NCI-H82 treated with DMSO at 0.1 percent for 48 hours (cell line): ENCODE measurements around the gene ADAMTS8.

Experiments used
- DNase-seq: peaks from one replicate; lab custom pipeline; 2025; ENCODE audit not compliant: unreplicated experiment; lab: John Stamatoyannopoulos, UW

ADAMTS8 gene

GRCh38 chr11:130400781-130401483, 27.5 kb downstream of the ADAMTS8 start:
- DNase-seq: no peak

- no peak for DNase-seq
These were observed 29.2 kb downstream of the ADAMTS8 start for GRCh38 chr11:130399196-130399595.

DNA sequence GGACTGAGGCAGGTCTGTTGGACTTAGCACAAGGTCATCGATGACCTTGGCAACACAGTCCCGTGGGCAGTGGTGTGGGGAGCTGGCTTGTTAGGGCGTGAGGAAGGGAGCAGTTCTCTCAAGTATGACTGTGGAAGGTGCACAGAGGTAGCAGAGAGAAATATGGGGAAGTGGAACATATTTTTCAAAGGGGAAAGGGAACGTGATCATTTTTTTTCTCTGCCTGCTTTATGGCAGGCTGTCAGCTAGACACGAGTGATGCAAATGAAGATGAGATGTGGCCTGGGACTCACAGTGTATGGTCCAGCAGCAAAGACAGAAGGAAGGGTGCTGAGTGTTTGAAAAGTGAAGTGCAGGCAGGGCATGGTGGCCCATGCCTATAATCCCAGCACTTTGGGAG, 30.6 kb downstream of the ADAMTS8 start:
- no peak for DNase-seq

DNA sequence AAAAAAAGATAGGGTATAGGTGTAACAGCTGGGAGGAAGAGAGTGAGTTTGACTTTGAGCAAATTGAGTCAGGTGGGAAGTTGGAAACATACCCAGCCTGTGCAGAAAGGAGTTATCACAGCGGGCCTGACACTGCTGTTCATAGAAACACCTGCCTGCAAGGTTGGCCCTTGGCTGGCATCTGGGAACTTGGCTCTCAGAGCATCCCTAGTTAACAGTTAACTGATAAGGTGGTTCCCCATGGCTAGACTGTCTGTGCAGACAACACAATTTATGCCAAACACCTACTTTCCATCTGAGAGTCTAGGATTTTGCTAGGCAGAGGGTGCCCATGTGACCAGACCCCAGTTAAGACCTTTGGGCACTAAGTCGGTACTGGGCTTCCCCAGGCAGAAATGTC, 31.4 kb downstream of the ADAMTS8 start:
- no peak for DNase-seq

- no peak for DNase-seq
These were observed 33.8 kb downstream of the ADAMTS8 start for GRCh38 chr11:130394615-130395014.

DNA sequence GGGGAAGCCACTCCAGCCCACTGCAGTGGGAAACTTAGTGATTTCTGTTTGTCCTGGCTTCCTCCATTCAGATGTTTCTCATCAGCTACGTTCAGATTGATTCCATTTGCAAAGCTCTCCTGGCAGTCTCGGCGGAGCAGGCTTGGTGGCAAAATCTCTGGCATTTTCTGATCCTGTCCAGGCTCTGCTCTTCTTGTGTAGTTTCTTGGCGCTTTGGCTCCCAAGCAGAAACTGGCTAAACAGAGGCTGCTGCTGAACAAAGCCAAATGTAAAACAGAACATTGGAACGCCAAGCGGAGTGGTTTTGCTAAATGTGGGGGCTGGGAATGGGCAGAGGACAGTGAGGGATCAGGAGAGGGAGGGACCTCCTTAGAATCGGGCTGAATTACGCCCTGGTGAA, 36.7 kb downstream of the ADAMTS8 start:
- no peak for DNase-seq

DNA sequence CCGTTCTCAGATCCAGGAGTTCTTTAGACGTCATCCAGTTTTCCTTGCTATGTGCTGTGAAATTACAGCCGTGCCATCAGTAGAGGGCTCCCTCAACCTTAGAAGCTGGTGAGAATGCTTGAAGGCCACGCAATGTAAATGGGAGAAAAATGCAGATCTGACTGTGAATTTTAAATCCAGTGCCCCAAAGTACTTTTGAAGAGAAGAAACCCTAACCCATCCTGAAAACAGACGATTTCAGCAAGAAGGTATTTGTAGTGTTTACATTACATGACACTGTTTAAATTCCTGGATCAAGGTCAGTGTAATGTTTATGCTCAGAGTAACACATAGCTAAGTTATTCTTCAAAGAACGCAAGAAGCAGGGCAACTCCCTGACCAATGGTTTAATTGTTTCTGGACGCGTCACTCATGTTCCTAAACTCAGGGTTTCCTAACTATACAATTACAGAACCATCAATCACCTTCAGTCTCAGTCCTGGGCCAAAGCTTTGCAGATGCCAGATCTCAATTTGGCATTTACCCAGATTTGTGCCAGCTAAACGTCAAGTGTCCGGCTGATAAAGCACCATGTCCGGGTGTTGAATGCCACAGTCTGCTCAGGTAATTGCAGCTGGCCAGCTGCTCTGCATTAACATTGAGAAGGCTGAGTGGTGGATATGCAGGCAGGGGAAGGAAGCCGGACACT, 38.2 kb downstream of the ADAMTS8 start:
- no peak for DNase-seq

DNA sequence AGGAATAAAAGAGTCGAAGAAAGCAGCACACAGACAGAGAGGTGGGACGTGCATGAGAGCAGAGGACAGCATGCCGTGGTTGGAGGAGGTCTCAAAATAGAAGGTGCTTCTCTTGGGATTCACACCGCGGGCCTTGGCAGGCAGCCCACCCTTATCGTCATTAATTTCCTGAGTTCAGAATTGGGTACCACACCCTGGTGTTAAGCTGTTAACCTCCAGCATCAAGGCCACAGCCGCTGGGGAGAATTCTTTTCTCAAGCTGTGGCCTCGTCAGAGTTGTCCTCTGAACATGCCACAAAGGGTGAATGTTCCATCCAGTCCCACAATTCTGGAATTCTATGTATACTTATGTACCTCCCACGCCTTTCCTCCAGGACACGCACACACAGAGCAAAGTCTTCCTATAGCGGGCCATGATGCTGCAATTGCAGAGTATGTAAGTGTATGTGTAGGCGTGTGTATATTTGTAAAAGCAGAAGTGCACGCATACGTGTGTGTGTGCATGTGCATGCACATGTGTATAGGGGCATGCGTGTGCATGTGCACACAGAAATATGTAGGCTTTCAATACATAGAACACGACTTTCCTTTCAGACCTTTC, 39.0 kb downstream of the ADAMTS8 start:
- DNase-seq: no peak

- DNase-seq: no peak
These were observed 39.7 kb downstream of the ADAMTS8 start for GRCh38 chr11:130388607-130389205.

- no peak for DNase-seq
These were observed 42.4 kb downstream of the ADAMTS8 start for GRCh38 chr11:130386056-130386455.

DNA sequence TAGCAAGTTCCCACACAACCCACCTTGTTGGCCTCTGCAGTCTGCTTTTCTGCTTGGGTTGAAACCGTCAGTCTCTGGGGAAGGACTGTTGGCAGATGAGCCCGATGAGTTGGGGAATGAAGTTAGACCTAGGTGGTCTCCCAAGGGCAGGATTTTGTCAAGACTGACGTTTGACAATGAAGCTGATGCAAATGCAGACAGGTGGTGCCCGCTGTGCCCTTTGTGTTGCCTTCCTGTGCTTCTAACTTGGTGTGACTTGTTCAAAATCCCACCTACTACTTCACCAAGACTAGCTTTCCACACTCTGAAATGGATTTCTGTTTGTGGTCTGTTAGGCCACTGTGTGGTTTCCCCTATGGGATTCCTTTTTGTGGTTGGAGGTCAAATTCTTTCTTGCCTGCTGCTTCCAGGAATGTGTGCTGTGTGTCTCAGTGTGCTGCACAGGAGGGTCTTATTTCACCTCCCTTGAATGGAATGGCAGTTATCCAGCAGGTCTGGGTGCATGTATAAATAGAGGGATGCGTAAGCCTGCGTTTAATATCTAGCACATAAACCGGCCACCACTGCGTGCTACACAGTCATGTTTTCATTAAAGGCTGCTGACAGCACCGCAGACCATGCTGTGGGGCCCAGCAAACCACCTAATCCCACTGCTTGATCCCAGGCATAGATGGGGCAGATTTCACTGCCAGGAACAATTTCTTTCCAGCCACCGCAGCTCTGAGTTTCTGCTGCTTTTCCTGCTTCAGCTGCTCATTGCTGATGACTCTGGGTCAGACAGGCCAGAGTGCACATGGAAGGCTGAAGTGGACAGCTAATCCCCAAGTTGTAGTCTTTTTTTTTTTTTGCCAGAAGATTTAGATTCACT, 44.8 kb downstream of the ADAMTS8 start:
- no peak for DNase-seq

DNA sequence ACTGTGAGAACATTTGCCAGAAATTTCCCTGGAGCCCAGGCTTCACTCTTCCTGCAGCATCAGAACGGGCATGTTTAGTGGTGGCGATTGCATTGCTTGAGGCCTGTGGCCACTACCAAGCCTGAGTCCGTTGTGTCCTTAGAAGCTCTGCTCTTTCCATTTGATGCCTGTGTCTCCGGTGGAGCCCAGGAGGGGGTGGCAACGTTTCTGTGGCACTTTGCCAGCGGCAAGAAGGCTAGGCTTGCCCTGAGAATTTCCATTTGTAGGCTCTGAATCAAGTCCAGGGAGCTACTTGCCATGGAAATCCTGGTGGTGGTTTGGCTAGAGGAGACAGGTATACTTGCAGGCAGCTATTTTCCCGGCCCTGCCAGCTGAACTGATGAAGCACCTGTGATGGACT, 47.1 kb downstream of the ADAMTS8 start:
- DNase-seq: no peak

GRCh38 chr11:130380778-130381177, 47.6 kb downstream of the ADAMTS8 start:
- DNase-seq: no peak

GRCh38 chr11:130379276-130379675, 49.1 kb downstream of the ADAMTS8 start:
- DNase-seq: no peak

GRCh38 chr11:130370845-130371590, 57.4 kb downstream of the ADAMTS8 start:
- DNase-seq: peak; percentile 23

DNA sequence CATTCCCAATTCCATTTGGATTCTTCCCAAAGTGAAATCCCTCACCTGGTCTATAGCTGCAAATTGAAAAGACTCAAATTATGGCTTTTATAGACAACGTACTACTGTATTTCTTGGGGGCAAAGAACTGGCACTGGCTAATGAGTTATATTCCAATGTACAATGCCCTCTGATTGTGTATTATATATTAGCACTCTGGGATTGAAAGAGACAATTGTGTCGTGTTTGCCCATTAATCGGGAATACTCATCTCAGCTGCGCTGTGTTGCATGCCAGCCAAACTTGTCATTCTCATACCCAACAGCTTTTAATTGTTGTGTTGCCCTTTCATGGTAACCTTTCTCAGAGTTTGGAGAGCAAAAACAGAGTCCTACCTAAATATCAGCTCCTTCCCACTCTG, 58.7 kb downstream of the ADAMTS8 start:
- no peak for DNase-seq

DNA sequence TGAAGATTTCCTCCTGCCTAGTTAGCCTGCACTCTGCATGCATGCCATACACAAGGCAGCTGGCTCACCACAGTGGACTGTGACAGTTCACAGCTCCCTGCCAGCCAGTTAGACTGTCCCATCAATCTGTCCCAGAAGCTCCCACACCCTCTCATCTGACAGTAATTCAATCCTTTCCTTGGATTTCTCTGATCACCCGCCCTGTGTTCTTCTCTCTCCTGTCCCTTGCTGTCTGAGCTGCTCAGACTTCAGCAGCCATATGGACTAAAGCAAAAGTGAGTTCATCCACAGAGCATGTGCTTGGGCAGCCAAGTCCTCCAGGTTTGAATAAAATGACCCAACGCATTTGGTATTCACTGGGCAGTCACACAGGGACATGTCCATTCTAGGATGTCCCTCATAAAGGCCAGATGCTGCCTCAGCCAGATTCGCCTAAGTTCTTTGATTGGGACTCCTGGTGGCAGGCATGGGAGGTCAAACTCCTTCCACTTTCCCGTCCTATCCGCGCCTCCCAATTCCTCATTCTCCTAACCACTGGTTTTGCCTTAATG, 59.2 kb downstream of the ADAMTS8 start:
- no peak for DNase-seq

- DNase-seq: no peak
These were observed 69.0 kb downstream of the ADAMTS8 start for GRCh38 chr11:130359419-130359818.

GRCh38 chr11:130358398-130358797, 70.0 kb downstream of the ADAMTS8 start:
- no peak for DNase-seq
